Osteocyte (in vitro differentiated cells): ENCODE results near the gene ZDHHC1. TPM values are rescaled to one million over a fixed set of nuclear protein-coding genes. Genes with fewer than 3 reads are reported as not detected.
"Not testable (repeated sequence)": the region's sequence is repeated elsewhere in the genome, so short reads cannot be mapped to it uniquely, and the experiment has no call there.

ENCODE experiments used
- DNase-seq: peaks from one replicate; pipeline ENCODE4 v3.0.0; 2021; ENCODE audit warnings: mixed read lengths; ENCODE audit not compliant: unreplicated experiment; ENCODE audit errors: extremely low spot score
- H3K27ac Mint-ChIP-seq: one replicate; pipeline ENCODE4 v1.8.0; 2021; ENCODE audit warnings: mild to moderate bottlenecking, mixed read lengths; ENCODE audit not compliant: unreplicated experiment
- H3K27me3 Mint-ChIP-seq: one replicate; pipeline ENCODE4 v1.8.0; 2021; ENCODE audit warnings: mixed read lengths; ENCODE audit not compliant: unreplicated experiment
- H3K36me3 Mint-ChIP-seq: one replicate; pipeline ENCODE4 v1.8.0; 2021; ENCODE audit warnings: mixed read lengths; ENCODE audit not compliant: unreplicated experiment
- H3K4me1 Mint-ChIP-seq: one replicate; pipeline ENCODE4 v1.8.0; 2021; ENCODE audit warnings: mixed read lengths; ENCODE audit not compliant: unreplicated experiment
- H3K4me3 Mint-ChIP-seq: one replicate; pipeline ENCODE4 v1.8.0; 2021; ENCODE audit warnings: mild to moderate bottlenecking, moderate library complexity, mixed read lengths; ENCODE audit not compliant: unreplicated experiment
- H3K9me3 Mint-ChIP-seq: one replicate; pipeline ENCODE4 v1.8.0; 2021; ENCODE audit warnings: mixed read lengths; ENCODE audit not compliant: unreplicated experiment
- total RNA-seq: library from RNA; stranded (reverse); gene quantifications from 2 replicates; pipeline ENCODE4 v1.2.1, GENCODE V29; 2021
- TF ChIP-seq, protein P1 (sequence below): fragments of 200-600 bp; sonication (generic); IDR thresholded peaks from 2 replicates; pipeline ENCODE4 v1.5.0; 2021; ENCODE audit warnings: antibody characterized with exemption, mild to moderate bottlenecking, moderate library complexity

Gene ZDHHC1
- total RNA-seq, 1 donor from 2014 or later, result 15.4 TPM

DNA sequence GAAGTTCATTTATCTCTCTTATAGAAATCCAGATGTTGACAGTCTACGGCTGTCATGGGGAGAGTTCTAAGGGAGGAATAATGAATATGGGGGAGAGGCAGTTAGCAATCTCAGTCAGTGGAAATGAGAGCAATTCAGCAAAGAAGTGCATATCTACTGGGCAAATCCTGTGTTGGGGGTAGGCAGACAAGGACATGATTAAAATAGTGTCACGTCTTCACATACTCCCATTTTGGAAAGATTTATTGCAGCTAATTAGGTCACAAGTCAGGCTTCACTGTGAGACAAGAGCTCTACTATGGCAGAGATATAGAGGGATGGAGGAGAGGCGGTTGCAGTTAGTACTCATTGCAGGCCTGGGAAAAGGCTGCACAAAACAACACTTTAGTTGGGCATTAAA is 59.9 kb downstream of the ZDHHC1 start:
- TF ChIP-seq, protein P1, sequence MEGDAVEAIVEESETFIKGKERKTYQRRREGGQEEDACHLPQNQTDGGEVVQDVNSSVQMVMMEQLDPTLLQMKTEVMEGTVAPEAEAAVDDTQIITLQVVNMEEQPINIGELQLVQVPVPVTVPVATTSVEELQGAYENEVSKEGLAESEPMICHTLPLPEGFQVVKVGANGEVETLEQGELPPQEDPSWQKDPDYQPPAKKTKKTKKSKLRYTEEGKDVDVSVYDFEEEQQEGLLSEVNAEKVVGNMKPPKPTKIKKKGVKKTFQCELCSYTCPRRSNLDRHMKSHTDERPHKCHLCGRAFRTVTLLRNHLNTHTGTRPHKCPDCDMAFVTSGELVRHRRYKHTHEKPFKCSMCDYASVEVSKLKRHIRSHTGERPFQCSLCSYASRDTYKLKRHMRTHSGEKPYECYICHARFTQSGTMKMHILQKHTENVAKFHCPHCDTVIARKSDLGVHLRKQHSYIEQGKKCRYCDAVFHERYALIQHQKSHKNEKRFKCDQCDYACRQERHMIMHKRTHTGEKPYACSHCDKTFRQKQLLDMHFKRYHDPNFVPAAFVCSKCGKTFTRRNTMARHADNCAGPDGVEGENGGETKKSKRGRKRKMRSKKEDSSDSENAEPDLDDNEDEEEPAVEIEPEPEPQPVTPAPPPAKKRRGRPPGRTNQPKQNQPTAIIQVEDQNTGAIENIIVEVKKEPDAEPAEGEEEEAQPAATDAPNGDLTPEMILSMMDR, result no peak
- H3K27me3 Mint-ChIP-seq, result peaks cover 60% of the 10 kb centered on the region
- no peak for DNase-seq
- H3K27ac Mint-ChIP-seq, result no peak overlapping the region
- H3K36me3 Mint-ChIP-seq, result no peaks in the 10 kb centered on the region
- no peak overlapping the region for H3K4me3 Mint-ChIP-seq
- H3K4me1 Mint-ChIP-seq, result no peaks in the 10 kb centered on the region
- no peaks in the 10 kb centered on the region for H3K9me3 Mint-ChIP-seq

DNA sequence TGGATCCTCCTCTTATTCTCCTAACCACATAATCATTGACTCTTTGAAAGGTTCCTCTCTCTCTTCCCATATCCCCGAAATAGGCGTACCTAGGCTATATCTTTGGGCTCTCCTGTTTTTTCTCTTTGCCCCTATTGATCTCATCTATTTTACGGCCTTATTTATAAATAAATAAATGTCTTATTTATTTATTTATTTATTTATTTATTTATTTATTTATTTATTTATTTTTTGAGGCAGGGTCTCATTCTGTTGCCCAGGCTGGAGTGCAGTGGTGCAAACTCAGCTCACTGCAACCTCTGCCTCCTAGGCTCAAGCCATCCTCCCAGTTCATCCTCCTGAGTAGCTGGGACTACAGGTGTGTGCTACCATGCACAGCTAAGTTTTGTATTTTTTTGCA is 63.8 kb downstream of the ZDHHC1 start:
- not testable (repeated sequence) for DNase-seq, H3K9me3 Mint-ChIP-seq, H3K36me3 Mint-ChIP-seq, H3K4me1 Mint-ChIP-seq, H3K27ac Mint-ChIP-seq, H3K4me3 Mint-ChIP-seq
- peaks cover 52% of the 10 kb centered on the region for H3K27me3 Mint-ChIP-seq

DNA sequence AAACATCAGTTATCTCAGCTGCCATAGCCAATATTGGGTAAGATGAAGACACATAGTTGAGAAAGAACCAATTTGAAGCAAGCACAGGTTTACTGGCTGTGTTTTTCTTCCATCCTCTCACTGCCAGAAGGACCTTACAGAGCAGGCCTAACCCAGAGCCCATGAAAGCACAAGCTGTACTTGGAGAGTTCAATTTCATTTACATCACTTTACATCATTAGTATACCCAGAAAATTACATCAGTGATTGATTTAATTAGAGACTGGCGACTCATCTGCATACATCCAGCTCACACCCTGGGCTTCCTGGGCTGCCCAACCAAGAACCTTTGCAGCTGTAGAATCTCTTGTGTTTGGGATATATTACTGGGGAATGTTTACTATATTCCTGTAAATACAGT is 66.0 kb downstream of the ZDHHC1 start:
- H3K4me1 Mint-ChIP-seq, result no peaks in the 10 kb centered on the region

DNA sequence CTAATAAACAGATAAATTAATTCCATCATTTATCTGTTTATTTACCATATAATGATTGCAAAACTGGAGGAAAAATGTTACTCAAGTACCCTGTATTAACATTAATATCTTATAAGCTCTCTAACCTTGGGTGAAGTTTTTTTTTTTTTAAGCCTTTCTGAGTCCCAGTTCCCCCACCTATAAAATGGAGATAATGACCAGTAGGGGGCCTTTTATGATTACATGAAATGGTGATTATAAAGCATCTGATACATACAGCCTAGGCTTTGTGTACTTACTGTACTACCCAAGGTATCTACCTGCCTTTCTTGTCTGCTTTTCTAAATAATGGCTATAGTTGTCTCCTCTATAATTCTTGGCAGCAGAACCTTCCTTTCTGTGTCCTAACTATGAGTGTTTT is 67.1 kb downstream of the ZDHHC1 start:
- DNase-seq, result no peak
- no peaks in the 10 kb centered on the region for H3K9me3 Mint-ChIP-seq
- H3K4me3 Mint-ChIP-seq, result no peak overlapping the region
- no peaks in the 10 kb centered on the region for H3K36me3 Mint-ChIP-seq
- peaks cover 45% of the 10 kb centered on the region for H3K27me3 Mint-ChIP-seq
- TF ChIP-seq, protein P1, result peak; percentile 31
- no peaks in the 10 kb centered on the region for H3K4me1 Mint-ChIP-seq
- no peak overlapping the region for H3K27ac Mint-ChIP-seq

More for the DNA sequence above, 66.0 kb downstream of the ZDHHC1 start:
- Mint-ChIP-seq H3K36me3 (no peaks in the 10 kb centered on the region), H3K27ac (no peak overlapping the region), H3K4me3 (no peak overlapping the region), H3K27me3 (peaks cover 44% of the 10 kb centered on the region), H3K9me3 (no peaks in the 10 kb centered on the region)
- TF ChIP-seq, protein P1, result no peak
- no peak for DNase-seq

DNA sequence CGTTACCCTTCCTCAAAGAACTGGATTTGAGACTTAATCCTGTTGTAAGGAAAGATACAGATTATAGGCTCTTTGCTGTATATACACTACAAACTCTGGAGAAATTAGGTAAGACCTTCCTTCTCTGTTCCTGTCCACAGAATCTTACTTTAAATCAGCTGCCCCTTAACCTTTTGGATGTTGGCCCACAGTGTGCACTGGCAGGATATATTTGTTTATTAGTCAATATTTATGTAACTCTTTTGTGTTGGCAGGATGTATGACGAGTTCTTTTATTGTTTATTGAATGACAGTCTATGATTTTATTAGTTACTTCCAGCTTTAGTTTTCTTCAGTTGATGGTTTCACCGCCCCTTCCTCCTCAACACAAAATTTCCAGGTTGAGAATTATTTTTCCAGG is 69.9 kb downstream of the ZDHHC1 start:
- TF ChIP-seq, protein P1, result no peak
- Mint-ChIP-seq H3K4me3 (no peak overlapping the region), H3K9me3 (no peaks in the 10 kb centered on the region), H3K36me3 (no peaks in the 10 kb centered on the region), H3K4me1 (no peaks in the 10 kb centered on the region), H3K27ac (no peak overlapping the region), H3K27me3 (peaks cover 49% of the 10 kb centered on the region)
- no peak for DNase-seq

DNA sequence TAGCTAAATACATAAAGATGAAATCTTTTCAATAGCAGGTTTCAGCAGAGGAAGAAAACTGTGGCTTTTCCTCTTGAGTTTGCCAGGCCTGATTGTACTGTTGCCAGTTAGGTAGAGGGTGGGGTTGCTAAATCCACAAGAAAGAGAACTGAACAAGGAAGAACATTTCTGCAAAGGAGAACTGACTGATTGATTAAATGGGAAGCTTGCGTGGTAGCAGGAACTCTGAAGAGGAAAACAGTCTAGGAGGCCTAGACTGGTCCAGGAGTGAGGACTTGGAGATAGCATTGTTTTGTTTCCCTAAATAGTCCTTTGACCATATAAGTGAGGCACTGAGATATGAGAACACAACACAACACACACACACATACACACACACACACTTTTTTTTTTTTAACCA is 70.9 kb downstream of the ZDHHC1 start:
- no peak overlapping the region for H3K4me3 Mint-ChIP-seq
- no peaks in the 10 kb centered on the region for H3K9me3 Mint-ChIP-seq
- no peak overlapping the region for H3K27ac Mint-ChIP-seq
- TF ChIP-seq, protein P1, result no peak
- H3K36me3 Mint-ChIP-seq, result no peaks in the 10 kb centered on the region
- DNase-seq, result no peak
- H3K4me1 Mint-ChIP-seq, result no peaks in the 10 kb centered on the region
- H3K27me3 Mint-ChIP-seq, result peaks cover 49% of the 10 kb centered on the region
